Measurements from ENCODE around the gene LMNA. TPM values are rescaled to one million over a fixed set of nuclear protein-coding genes. Genes with fewer than 3 reads are reported as not detected.

LMNA gene
- total and polyA plus RNA-seq, 5 experiments from 2014 or later, result 0.62 to 4.0 (median 2.0) TPM

Other genes with a start within 250 kb of the LMNA start
- gene RIT1, start 203.4 kb upstream of the LMNA start, total RNA-seq, result 10 to 100 TPM; 39.2 to 42.5 TPM
- 10 to 100 TPM; 16.4 to 18.0 (median 17.0) TPM for gene RIT1, start 203.4 kb upstream of the LMNA start, polyA plus RNA-seq
- 100 to 1,000 TPM; 109 to 110 TPM for gene KHDC4, start 180.3 kb upstream of the LMNA start, total RNA-seq
- gene KHDC4, start 180.3 kb upstream of the LMNA start, polyA plus RNA-seq, result 1 to 10 TPM; 5.0 to 7.2 (median 6.5) TPM
- not detected for gene RXFP4, start 173.1 kb upstream of the LMNA start, total RNA-seq
- gene RXFP4, start 173.1 kb upstream of the LMNA start, polyA plus RNA-seq, result under 1 TPM in 1 of 3 donors, not detected in 2; 0.46 TPM
- 100 to 1,000 TPM; 204 to 210 TPM for gene ARHGEF2, start 136.2 kb upstream of the LMNA start, total RNA-seq
- 10 to 100 TPM; 13.8 to 22.0 (median 15.8) TPM for gene ARHGEF2, start 136.2 kb upstream of the LMNA start, polyA plus RNA-seq
- gene SSR2, start 93.8 kb upstream of the LMNA start, total RNA-seq, result 100 to 1,000 TPM; 199 to 218 TPM
- 100 to 1,000 TPM; 345 to 396 (median 347) TPM for gene SSR2, start 93.8 kb upstream of the LMNA start, polyA plus RNA-seq
- 10 to 100 TPM; 31.6 to 34.8 TPM for gene UBQLN4, start 60.9 kb upstream of the LMNA start, total RNA-seq
- 1 to 10 TPM; 6.9 to 9.7 (median 7.6) TPM for gene UBQLN4, start 60.9 kb upstream of the LMNA start, polyA plus RNA-seq
- 10 to 100 TPM; 22.6 to 24.2 TPM for gene LAMTOR2, start 59.9 kb upstream of the LMNA start, total RNA-seq
- gene LAMTOR2, start 59.9 kb upstream of the LMNA start, polyA plus RNA-seq, result 100 to 1,000 TPM in 1 of 3 donors, 10 to 100 TPM in 2; 89.1 to 102 (median 96.1) TPM
- 1 to 10 TPM; 1.1 to 1.3 TPM for gene RAB25, start 53.6 kb upstream of the LMNA start, total RNA-seq
- 1 to 10 TPM in 1 of 3 donors, under 1 TPM in 2; 0.81 to 2.0 (median 0.96) TPM for gene RAB25, start 53.6 kb upstream of the LMNA start, polyA plus RNA-seq
- under 1 TPM in 1 of 2 experiments, not detected in 1; 0.38 TPM for gene MEX3A, start 32.2 kb upstream of the LMNA start, total RNA-seq
- not detected for gene MEX3A, start 32.2 kb upstream of the LMNA start, polyA plus RNA-seq
- gene SEMA4A, start 38.9 kb downstream of the LMNA start, total RNA-seq, result 1 to 10 TPM; 1.2 TPM
- 1 to 10 TPM in 1 of 3 donors, under 1 TPM in 2; 0.16 to 1.4 (median 0.22) TPM for gene SEMA4A, start 38.9 kb downstream of the LMNA start, polyA plus RNA-seq
- gene SLC25A44, start 79.4 kb downstream of the LMNA start, total RNA-seq, result 10 to 100 TPM; 16.8 to 21.4 TPM
- gene SLC25A44, start 79.4 kb downstream of the LMNA start, polyA plus RNA-seq, result 10 to 100 TPM in 1 of 3 donors, 1 to 10 TPM in 2; 6.0 to 16.4 (median 9.7) TPM
- gene PMF1, start 98.3 kb downstream of the LMNA start, total RNA-seq, result 10 to 100 TPM; 49.1 to 54.8 TPM
- gene PMF1, start 98.3 kb downstream of the LMNA start, polyA plus RNA-seq, result 10 to 100 TPM; 70.8 to 79.9 (median 76.5) TPM
- gene BGLAP, start 127.5 kb downstream of the LMNA start, total RNA-seq, result 1 to 10 TPM; 6.5 to 7.8 TPM
- gene BGLAP, start 127.5 kb downstream of the LMNA start, polyA plus RNA-seq, result under 1 TPM in 1 of 3 donors, not detected in 2; 0.26 TPM
- 1 to 10 TPM; 2.8 to 3.0 TPM for gene PAQR6, start 133.3 kb downstream of the LMNA start, total RNA-seq
- gene PAQR6, start 133.3 kb downstream of the LMNA start, polyA plus RNA-seq, result under 1 TPM; 0.15 to 0.21 (median 0.21) TPM
- 10 to 100 TPM; 66.7 to 68.9 TPM for gene SMG5, start 168.1 kb downstream of the LMNA start, total RNA-seq
- gene SMG5, start 168.1 kb downstream of the LMNA start, polyA plus RNA-seq, result 10 to 100 TPM in 2 of 3 donors, 1 to 10 TPM in 1; 9.5 to 28.4 (median 11.1) TPM
- gene TMEM79, start 169.6 kb downstream of the LMNA start, total RNA-seq, result 10 to 100 TPM; 15.0 to 15.6 TPM
- gene TMEM79, start 169.6 kb downstream of the LMNA start, polyA plus RNA-seq, result 1 to 10 TPM; 2.5 to 9.6 (median 4.8) TPM
- 10 to 100 TPM; 22.1 to 23.3 TPM for gene GLMP, start 181.0 kb downstream of the LMNA start, total RNA-seq
- gene GLMP, start 181.0 kb downstream of the LMNA start, polyA plus RNA-seq, result 10 to 100 TPM; 12.1 to 22.2 (median 17.3) TPM
- gene VHLL, start 184.6 kb downstream of the LMNA start, total RNA-seq, result under 1 TPM in 1 of 2 experiments, not detected in 1; 0.78 TPM
- not detected for gene VHLL, start 184.6 kb downstream of the LMNA start, polyA plus RNA-seq
- 100 to 1,000 TPM; 142 to 154 TPM for gene CCT3, start 223.6 kb downstream of the LMNA start, total RNA-seq
- 100 to 1,000 TPM; 232 to 270 (median 263) TPM for gene CCT3, start 223.6 kb downstream of the LMNA start, polyA plus RNA-seq
- gene TSACC, start 223.8 kb downstream of the LMNA start, total RNA-seq, result not detected
- 1 to 10 TPM in 1 of 3 donors, under 1 TPM in 2; 0.40 to 2.2 (median 0.83) TPM for gene TSACC, start 223.8 kb downstream of the LMNA start, polyA plus RNA-seq

All from naive thymus-derived CD8-positive, alpha-beta T cell (primary cell).